Spleen (tissue), 11 donors: ENCODE results near the gene DENND1C. TPM values are rescaled to one million over a fixed set of nuclear protein-coding genes. Genes with fewer than 3 reads are reported as not detected.

ENCODE experiments used
- DNase-seq: peaks from one replicate; pipeline ENCODE4 v3.0.0-alpha.2; 2020
- H3K27ac ChIP-seq, 8 donors: fragments of 200-600 bp; sonication (generic) in 7 of 8; 1 replicate in 4 of 8; 2 replicates in 4 of 8; pipeline versions ENCODE4 v1.5.0 to v1.8.0; 2016 to 2021; ENCODE audit warnings: inconsistent platforms in 4 of 8, mild to moderate bottlenecking in 4 of 8, moderate library complexity in 1 of 8
- H3K27me3 ChIP-seq, 7 donors: fragments of 200-600 bp; sonication (generic) in 6 of 7; replicated peaks in 1 of 7; 1 replicate in 4 of 7; 2 replicates in 3 of 7; pipeline versions ENCODE4 v1.5.0 to v1.8.0; 2016 to 2021; ENCODE audit warnings: inconsistent platforms in 3 of 7, mild to moderate bottlenecking in 1 of 7
- H3K36me3 ChIP-seq, 6 donors: fragments of 200-600 bp; sonication (generic) in 5 of 6; 1 replicate in 4 of 6; 2 replicates in 2 of 6; pipeline versions ENCODE4 v1.5.0 to v1.8.0; 2016 to 2021; ENCODE audit warnings: inconsistent platforms in 2 of 6
- H3K4me1 ChIP-seq, 6 donors: fragments of 200-600 bp; sonication (generic) in 5 of 6; 1 replicate in 3 of 6; 2 replicates in 3 of 6; pipeline versions ENCODE4 v1.5.0 to v1.8.0; 2016 to 2021; ENCODE audit warnings: inconsistent platforms in 3 of 6
- H3K4me3 ChIP-seq, 8 donors: fragments of 200-600 bp; sonication (generic) in 7 of 8; 1 replicate in 4 of 8; 2 replicates in 4 of 8; pipeline versions ENCODE4 v1.5.0 to v1.8.0; 2016 to 2021; ENCODE audit warnings: inconsistent platforms in 4 of 8, mild to moderate bottlenecking in 4 of 8, moderate library complexity in 2 of 8
- H3K9me3 ChIP-seq, 8 donors: fragments of 200-600 bp; sonication (generic) in 7 of 8; 1 replicate in 4 of 8; 2 replicates in 4 of 8; pipeline versions ENCODE4 v1.5.0 to v1.8.0; 2016 to 2021; ENCODE audit warnings: inconsistent platforms in 4 of 8
- CTCF ChIP-seq, 11 experiments: fragments of 200-600 bp in 7 of 11; fragments of 450-650 bp in 4 of 11; sonication (generic) in 4 of 11; IDR thresholded peaks in 8 of 11; conservative IDR thresholded peaks in 3 of 11; 1 replicate in 7 of 11; 2 replicates in 4 of 11; pipeline versions ENCODE4 v1.4.0 to v1.8.0; 2016 to 2021; ENCODE audit warnings: antibody characterized with exemption in 11 of 11, inconsistent platforms in 4 of 11, mild to moderate bottlenecking in 1 of 11
- POLR2A ChIP-seq, 3 donors: fragments of 450-650 bp; IDR thresholded peaks; one replicate each; pipeline ENCODE4 v1.5.1; 2017; ENCODE audit warnings: antibody characterized with exemption in 3 of 3, mild to moderate bottlenecking in 1 of 3
- POLR2AphosphoS5 ChIP-seq, 3 donors: sonication (generic); formaldehyde crosslinking; IDR thresholded peaks; one replicate each; pipeline ENCODE4 v1.5.1; 2017; ENCODE audit warnings: antibody characterized with exemption in 3 of 3
- WGBS, 5 donors: extraction: QIAGEN DNeasy Blood & Tissue Kit in 3 of 5; methylation state at CpG; one replicate each; pipeline versions ENCODE4 v1.1.5 to v1.1.7; 2013 to 2018; 5-methylcytosine and 5-hydroxymethylcytosine counted together
- intact Hi-C: fragments of 100-400 bp; cut with DNase I; formaldehyde crosslinking; loops from one replicate; pipeline ENCODE4 v1.15.0; 2023; ENCODE audit warnings: low total_unique reads
- polyA plus RNA-seq, 3 donors: library from polyadenylated mRNA; stranded (reverse); fragments of 200-250 nt; gene quantifications; one replicate each; pipeline ENCODE4 v1.2.1, GENCODE V29; 2013
- total RNA-seq, 7 donors: library from RNA; depleted of rRNA in 3 of 7; stranded (reverse); fragments of >200 nt in 3 of 7; fragmentation: NEBNext Ultra II Directional in 4 of 7; extraction: Animal tissue kit (Norgen Biotek cat#: 25700) in 4 of 7; gene quantifications; one replicate each; pipeline versions ENCODE4 v1.1.0 to v1.2.1, GENCODE V29; 2016 to 2021
- donor health status: healthy with polysubstance abuse.
- donor health status: DM: no; HTN: no; CAD: no; lungs with moderate emphysema.
- donor health status: DM: no; HTN: no; CAD: no.
- donor health status: Bipolar disorder and iron deficiency.
- donor health status: healthy.
- donor health status: DM: no; HTN: no; CAD: no.
- donor health status: DM: yes; HTN: yes; CAD: no.

DENND1C gene
- total and polyA plus RNA-seq, 10 donors: 36.8 to 70.9 (median 61.1) TPM

GRCh38 chr19:6424195-6424938 is 57.2 kb downstream of the DENND1C start, which contains the start of gene KHSRP:
TSS of gene KHSRP (minus strand) at chr19:6424811. CDS start at chr19:6424701, 110 bp downstream.
- intact Hi-C loops: no loop called here
- Histone ChIP-seq H3K27me3 (no peaks in the 10 kb centered on the region), H3K36me3 (peaks cover 0 to 30% (median 22%) of the 10 kb centered on the region in 6 donors), H3K4me3 (peak within 1 kb of the TSS; percentile 52 to 91 (median 70)), H3K4me1 (peaks cover 12 to 58% (median 34%) of the 10 kb centered on the region in 6 donors), H3K27ac (peak within 1 kb of the TSS; percentile 70 to 91 (median 88)), H3K9me3 (no peaks in the 10 kb centered on the region)
- WGBS, 5 donors: 0 to 1% (median 1%) methylated on average over 17 to 114 of the region's 114 CpGs
- TF ChIP-seq POLR2A (IDR thresholded peaks at IDR 0.05) (peak in 1 of 3 donors; percentile 76), POLR2AphosphoS5 (IDR thresholded peaks at IDR 0.05) (peak; percentile 93 to 95 (median 93)), CTCF (IDR thresholded peaks at IDR 0.05 in 8 of 11, conservative IDR thresholded peaks at IDR 0.05 in 3 of 11) (no peak)
- DNase-seq: no peak

GRCh38 chr19:6423499-6424194 is 57.9 kb downstream of the DENND1C start:
- intact Hi-C loops: no loop called here
- peak; percentile 83 for DNase-seq
- no peaks in the 10 kb centered on the region for H3K9me3 ChIP-seq
- WGBS, 5 donors: 0 to 3% (median 1%) methylated on average over 11 to 20 of the region's 20 CpGs
- no peaks in the 10 kb centered on the region for H3K27me3 ChIP-seq
- H3K4me1 ChIP-seq: peaks cover 12 to 58% (median 34%) of the 10 kb centered on the region in 6 donors
- H3K36me3 ChIP-seq: peaks cover 0 to 37% (median 29%) of the 10 kb centered on the region in 6 donors
- no peak for TF ChIP-seq POLR2AphosphoS5 (IDR thresholded peaks at IDR 0.05)
- no peak for TF ChIP-seq POLR2A (IDR thresholded peaks at IDR 0.05)
- no peak for TF ChIP-seq CTCF (IDR thresholded peaks at IDR 0.05 in 8 of 11, conservative IDR thresholded peaks at IDR 0.05 in 3 of 11)
- peak overlapping the region; percentile 52 to 91 (median 70) for H3K4me3 ChIP-seq
- H3K27ac ChIP-seq: peak overlapping the region in 7 of 8 donors; percentile 22 to 91 (median 88)

DNA sequence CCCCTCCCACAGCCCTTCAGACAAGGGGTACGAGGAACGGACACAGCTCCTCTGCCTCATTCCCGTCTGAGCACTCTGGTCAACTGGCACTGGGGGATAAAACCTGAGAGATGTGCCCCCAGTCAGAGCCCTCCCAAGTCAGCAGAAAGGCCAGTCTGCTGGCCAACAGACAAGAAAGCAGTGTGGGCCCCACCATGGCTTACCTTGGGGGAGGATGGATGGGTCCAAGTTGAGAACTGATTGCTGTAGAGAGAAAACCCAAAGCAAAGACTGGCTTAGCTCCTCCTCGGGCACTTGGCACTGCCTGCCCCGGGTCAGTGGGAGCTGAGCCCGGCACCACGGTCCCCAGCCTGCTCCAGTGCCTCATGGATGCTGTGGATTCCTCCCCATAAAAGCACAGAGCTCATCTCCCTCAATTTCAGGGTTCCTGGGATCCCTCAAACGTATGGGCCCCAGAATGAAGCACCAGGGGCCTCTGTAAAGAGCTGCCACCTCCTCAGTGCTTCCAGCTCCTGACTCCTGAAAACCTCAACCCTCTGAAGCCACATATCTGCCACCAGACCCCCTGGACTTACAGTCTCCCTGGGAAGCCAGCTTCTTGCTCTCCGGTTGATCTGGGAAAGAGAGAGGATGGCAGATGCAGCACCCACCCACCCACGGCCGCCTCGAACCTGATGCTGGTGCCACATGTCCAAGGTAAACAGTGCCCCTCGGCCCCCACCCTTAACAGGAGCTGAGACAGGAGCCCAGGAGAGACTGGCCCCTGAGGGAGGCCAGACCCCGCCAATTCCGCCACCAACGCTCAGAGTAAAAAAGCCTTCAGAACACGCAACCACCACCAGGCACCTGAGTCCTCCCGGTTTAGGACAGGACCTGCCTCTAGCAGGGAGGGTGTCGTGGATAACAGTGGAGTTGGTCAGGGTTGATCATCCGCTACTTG is 60.2 kb downstream of the DENND1C start:
- H3K27me3 ChIP-seq: no peaks in the 10 kb centered on the region
- peaks cover 12 to 57% (median 34%) of the 10 kb centered on the region in 6 donors for H3K4me1 ChIP-seq
- intact Hi-C loops: no loop called here

More for the DNA sequence above, 60.2 kb downstream of the DENND1C start:
- Histone ChIP-seq H3K4me3 (no peak overlapping the region), H3K27ac (no peak overlapping the region), H3K36me3 (peaks cover 0 to 60% (median 52%) of the 10 kb centered on the region in 6 donors), H3K9me3 (no peaks in the 10 kb centered on the region)
- WGBS, 5 donors: 85 to 90% (median 88%) methylated on average over 14 to 20 of the region's 20 CpGs
- DNase-seq: no peak
- TF ChIP-seq CTCF (IDR thresholded peaks at IDR 0.05 in 8 of 11, conservative IDR thresholded peaks at IDR 0.05 in 3 of 11) (no peak), POLR2A (IDR thresholded peaks at IDR 0.05) (no peak), POLR2AphosphoS5 (IDR thresholded peaks at IDR 0.05) (no peak)
